GM12892 (cell line): ENCODE results near the gene SPECC1L.

Experiments
- DNase-seq: peaks from one replicate; pipeline ENCODE4 v3.0.0; 2011; ENCODE audit not compliant: insufficient read length
- FAIRE-seq: peaks from 2 replicates; lab custom pipeline; 2011; peaks lifted over from hg19 to GRCh38; lab: Jason Lieb, UNC
- POLR2A ChIP-seq: IDR thresholded peaks from 2 replicates; pipeline ENCODE4 v1.6.1; 2011; ENCODE audit warnings: low read depth, low read length, control low read depth
- POLR2AphosphoS5 ChIP-seq: IDR thresholded peaks from 2 replicates; pipeline ENCODE4 v1.6.1; 2011; ENCODE audit warnings: low read depth, low read length, control low read depth
- TAF1 ChIP-seq: IDR thresholded peaks from 2 replicates; pipeline ENCODE4 v1.6.1; 2011; ENCODE audit warnings: low read depth, mild to moderate bottlenecking, control low read depth, low read length, borderline replicate concordance

Gene SPECC1L

GRCh38 chr22:24465566-24465965 lies 194.9 kb downstream of the SPECC1L start:
- DNase-seq (no peak), FAIRE-seq (no peak)
- TF ChIP-seq POLR2A (no peak), TAF1 (no peak), POLR2AphosphoS5 (no peak)

GRCh38 chr22:24465975-24466374 lies 195.3 kb downstream of the SPECC1L start:
- no peak for DNase-seq
- TF ChIP-seq POLR2A (no peak), TAF1 (no peak), POLR2AphosphoS5 (no peak)
- no peak for FAIRE-seq

GRCh38 chr22:24466716-24467328 lies 196.2 kb downstream of the SPECC1L start:
- TF ChIP-seq TAF1 = no peak
- no peak for TF ChIP-seq POLR2A
- no peak for TF ChIP-seq POLR2AphosphoS5
- no peak for DNase-seq
- FAIRE-seq = no peak

DNA sequence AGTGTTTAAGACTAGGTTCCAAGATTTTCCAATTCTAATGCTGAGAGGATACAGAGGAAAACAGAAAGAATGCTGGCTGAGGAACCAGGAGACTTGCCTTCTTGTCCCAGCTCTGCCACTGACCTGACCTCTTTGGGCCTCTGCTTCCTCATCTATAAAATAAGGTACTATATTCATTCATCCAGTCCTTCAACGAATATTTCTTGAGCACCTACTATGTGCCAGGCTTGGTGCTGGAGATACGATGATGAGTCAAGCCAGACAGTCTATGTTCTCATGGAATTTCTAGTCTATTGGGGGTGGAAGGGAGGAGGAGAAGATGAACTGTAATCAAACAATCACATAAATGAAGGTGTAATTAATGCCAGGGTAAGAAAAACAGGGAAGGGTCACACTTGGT lies 196.7 kb downstream of the SPECC1L start:
- DNase-seq = no peak
- FAIRE-seq = no peak
- no peak for TF ChIP-seq POLR2AphosphoS5
- TF ChIP-seq TAF1 = no peak
